GM19240 (cell line): ENCODE data around the gene REC114.
"Not testable (repeated sequence)": the region's sequence is repeated elsewhere in the genome, so short reads cannot be mapped to it uniquely, and the experiment has no call there.

Experiments
- DNase-seq: peaks from one replicate; pipeline ENCODE4 v3.0.0; 2011; ENCODE audit warnings: low spot score; ENCODE audit not compliant: insufficient read length

The REC114 gene

DNA sequence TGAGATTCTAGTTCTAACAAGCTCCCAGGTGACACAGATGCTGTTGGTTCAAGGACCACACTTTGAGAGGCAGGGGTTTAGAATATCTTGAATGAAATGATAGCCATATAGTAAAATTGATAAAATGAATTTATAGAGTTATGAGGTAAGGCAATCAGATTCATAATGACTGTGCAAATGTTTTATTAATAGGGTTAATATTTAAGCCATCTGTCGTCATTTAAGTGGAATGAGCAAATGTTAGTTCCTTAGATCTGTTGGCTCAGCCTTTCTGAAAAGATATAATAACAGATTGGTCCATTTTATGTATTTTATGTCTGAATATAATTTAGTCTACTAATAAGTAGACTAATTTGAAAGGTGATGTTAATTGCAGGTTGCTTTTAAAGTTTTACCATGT lies 12.9 kb downstream of the REC114 start:
- no peak for DNase-seq

DNA sequence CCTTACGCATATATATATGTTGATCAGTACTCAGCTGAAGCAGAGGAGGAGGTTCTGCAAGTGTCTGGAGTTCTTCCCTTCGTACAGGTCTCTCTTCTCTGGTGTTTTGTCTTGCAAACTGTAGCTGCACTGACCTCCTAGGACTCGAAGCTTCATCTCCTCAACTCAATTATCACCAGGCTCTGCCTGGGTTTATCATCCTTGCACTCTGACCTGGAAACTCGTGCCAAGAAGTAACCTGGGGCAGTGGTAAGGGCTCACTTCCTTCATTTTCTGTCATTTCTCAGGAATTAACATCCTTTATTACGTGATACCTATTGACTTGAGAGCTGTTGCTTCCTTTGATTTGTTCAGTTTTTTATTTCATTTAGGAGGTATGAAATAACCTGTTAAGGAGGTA lies 14.4 kb downstream of the REC114 start:
- no peak for DNase-seq

DNA sequence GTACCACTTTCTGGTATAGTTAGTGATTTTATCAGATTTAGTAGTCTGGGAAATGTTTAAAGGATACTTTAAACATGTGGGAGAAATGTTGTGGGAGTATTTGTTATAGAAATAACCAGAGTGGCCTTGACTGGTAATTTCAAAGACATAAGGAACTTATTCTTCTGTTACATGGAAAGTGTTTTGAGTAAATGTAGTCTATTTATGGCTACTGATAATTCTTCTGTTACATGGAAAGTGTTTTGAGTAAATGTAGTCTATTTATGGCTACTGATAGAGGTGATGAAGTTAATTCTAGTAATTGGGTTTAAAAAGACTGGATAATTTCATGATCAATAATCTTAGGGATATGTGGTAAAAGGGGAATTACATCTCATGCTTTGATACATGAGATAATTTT lies 17.7 kb downstream of the REC114 start:
- no peak for DNase-seq

DNA sequence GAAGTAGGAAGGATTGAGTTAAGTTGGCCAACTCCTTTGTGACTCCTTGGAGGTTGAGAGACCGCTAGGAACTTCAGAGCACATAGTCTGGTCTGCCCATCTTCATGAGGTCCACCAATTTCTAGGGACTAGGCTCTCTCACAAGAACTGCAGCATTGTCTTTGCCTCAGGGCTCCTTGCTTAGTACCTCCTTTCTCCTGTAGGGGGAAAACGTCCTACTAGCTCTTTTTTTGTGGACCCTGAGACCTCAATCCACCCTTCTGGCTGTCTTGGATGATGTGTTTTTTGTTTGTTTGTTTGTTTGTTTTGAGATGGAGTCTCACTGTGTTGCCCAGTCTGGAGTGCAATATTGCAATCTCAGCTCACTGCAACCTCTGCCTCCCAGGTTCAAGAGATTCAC lies 21.6 kb downstream of the REC114 start:
- no peak for DNase-seq

DNA sequence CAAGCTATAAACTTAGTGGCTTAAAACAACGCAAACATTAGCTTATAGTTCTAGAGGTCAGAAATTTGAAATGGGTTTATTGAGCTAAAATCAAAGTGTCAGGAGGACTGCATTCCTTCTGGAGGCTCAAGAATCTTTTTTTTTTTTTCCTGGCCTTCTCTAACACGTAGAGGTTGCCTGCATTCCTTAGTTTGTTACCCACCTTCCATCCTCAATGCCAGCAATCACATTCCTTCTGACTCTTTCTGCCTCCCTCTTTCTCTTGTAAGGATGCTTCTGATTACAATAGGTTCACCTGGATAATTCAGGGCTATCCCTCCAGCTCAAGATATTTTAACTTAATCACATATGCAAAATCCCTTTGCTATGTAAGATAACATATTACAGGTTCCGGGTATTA lies 24.8 kb downstream of the REC114 start:
- DNase-seq: no peak

DNA sequence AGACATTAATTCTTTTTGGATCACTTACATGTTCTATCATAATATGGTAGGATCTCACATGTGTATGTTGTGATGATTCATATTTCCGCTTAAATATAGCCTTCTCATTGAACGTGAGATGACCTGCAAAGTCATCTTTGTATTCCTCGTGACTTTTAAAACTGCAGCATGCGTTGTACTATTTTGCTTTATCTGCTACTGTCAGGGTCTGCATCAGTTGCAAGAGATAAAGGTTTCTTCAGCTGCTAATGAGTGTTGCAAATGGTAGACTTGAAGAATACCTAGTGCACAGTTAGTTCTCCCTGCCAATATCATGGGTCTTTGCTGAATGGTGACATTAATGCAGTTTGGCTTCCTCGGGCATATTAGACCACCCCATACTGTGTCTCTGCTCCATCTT lies 31.8 kb downstream of the REC114 start:
- DNase-seq: no peak

DNA sequence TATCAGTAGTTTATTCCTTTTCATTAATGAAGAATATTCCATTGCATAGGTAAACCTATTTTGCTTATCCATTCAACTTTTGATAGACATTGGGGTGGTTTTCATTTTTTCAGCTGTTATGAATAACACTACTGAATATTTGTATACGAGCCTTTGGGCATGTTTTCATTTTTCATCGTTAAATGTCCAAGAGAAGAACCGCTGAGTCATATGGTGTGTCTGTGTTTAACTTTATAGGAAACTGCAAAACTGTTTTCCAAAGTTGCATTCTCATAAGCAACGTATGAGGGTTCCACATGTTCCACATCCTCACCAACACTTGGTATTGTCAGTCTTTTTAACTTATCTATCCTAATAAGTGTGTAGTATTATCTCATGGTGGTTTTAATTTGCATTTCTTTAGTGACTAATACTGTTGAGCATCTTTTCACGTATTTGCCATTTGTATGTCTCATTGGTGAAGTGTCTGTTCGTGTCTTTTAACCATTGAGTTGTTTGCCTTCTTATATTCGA lies 33.8 kb downstream of the REC114 start:
- no peak for DNase-seq

DNA sequence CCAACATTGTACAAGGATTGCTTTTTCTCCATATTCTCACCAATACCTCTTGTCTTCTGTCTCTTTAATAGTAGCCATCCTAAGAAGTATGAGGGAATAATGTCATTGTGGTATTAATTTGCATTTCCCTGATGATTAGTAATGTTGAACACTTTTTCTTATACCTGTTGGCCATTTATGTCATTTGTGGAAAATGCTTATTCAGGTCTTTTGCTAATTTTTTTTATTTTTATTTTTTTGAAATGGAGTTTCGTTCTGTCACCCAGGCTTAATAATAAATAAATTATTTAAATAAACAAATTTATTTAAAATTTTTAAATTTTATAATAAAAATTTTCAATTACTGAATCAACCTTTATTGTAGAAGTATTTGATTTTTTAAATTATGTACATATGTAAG lies 37.1 kb downstream of the REC114 start:
- no peak for DNase-seq

DNA sequence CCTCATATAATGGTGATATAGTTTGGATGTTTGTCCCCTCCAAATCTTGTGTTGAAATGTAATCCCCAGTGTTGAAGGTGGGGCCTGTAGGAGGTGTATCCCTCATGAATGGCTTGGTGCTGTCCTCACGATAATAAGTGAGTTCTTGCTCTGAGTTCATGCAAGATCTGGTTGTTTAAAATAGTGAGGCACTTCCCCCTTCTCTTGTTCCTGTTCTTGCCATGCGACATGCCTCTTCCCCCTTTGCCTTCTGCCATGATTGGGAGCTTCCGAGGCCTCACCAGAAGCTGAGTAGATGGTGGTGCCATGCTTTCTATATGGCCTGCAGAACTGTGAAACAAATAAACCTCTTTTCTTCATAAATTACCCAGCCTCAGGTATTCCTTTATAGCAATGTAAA lies 39.2 kb downstream of the REC114 start:
- DNase-seq: no peak

DNA sequence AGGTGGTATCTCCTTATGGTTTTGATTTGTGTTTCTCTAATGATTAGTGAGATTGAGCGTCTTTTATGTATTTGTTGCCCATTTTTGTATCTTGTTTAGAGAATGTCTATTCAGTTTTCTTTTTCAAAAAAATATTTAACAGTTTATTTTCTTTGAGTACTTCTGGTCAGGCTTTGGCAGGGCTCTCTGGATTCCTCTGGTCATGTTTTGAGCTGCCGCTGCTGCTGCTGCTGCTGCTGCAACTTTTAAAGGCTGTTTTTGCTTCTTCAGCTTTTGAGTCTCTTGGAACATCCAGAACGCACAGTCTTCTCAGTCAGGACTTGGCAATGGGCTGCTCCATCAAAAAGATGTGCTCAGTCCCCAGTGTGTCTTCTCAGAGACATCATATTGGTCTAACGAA lies 40.1 kb downstream of the REC114 start:
- no peak for DNase-seq

DNA sequence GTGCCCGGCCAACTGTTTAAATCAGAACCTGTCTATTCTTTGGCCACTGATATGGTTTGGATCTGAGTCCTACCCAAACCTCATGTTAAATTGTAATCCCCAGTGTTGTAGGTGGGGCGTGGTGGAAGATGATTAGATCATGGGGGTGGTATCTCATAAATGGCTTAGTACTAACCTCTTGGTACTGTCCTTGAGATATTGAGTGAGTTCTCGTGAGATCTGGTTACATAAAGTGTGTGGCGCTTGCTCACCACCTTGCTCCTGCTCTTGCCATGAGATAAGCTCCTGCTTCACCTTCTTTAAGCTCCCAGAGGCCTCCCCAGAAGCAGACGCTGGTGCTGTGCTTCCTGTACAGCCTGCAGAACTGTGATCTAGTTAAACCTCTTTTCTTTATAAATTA lies 42.4 kb downstream of the REC114 start:
- no peak for DNase-seq

DNA sequence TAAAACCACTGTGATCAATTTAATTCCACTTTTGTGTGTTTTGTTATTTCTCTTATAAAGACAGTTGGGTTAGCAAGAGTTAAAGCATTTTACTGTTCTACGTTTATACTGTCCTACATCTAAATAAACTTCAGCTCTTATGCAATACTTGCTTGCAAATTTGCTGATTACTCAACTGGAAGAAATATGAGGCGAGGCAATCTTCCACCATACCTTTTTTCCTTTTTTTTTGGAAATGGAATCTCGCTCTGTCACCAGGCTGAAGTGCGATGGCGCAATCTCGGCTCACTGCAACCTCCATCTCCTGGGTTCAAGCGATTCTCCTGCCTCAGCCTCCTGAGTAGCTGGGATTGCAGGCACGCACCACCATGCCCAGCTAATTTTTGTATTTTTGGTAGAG lies 42.9 kb downstream of the REC114 start:
- not testable (repeated sequence) for DNase-seq

DNA sequence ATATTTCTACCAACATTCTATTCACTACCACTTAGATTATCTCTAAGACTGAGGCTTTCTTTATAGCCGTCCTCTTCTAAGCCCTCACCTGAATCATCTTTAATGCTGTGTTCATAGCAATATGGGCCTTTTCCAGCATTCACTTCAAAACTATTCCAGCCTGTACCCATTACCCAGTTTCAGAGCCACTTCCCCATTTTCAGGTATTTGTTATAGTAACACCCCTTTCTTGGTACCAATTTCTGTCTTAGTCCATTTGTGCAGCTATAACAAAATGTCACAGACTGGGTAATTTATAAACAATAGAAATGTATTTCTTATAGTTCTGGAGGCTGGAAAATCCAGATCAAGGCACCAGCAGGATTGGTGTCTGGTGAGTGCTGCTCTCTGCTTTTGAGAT lies 45.7 kb downstream of the REC114 start:
- DNase-seq: no peak

DNA sequence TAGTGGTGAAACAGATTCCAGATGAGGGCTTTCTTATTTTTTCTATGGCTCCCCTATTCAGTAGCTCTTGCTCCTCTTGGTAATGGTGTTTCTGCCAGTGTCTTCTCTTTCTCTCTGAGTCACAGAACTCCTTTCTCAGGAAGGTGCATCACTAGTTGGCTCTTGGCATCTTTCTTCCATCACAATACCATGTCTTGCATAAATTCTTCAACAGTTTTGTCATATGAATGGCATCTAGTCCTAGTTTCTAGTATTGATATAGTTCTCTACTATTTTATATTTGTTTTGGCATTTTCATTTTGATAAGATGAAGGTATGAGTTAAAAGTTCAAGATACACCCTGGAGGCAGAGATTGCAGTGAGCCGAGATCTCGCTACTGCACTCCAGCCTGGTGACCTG lies 51.0 kb downstream of the REC114 start:
- DNase-seq: no peak

DNA sequence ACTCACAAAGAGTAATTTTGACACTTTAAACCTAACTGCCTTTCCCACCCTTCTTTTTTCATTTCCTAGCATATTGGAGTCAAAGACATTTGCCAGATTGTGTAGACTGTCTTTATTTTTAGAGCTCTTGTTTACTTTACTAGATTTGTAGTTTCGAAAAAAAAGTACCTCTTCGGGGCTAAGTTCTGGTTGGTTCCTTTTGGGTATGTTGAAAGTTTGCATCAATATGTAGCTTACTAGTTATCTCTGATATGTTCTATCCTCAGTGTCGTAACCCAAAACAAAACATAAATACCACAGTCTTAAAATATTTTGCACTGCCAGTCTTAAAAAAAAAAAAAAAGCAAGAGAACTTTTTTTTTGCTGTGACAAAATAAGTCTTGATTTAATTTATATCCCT lies 52.2 kb downstream of the REC114 start:
- no peak for DNase-seq

DNA sequence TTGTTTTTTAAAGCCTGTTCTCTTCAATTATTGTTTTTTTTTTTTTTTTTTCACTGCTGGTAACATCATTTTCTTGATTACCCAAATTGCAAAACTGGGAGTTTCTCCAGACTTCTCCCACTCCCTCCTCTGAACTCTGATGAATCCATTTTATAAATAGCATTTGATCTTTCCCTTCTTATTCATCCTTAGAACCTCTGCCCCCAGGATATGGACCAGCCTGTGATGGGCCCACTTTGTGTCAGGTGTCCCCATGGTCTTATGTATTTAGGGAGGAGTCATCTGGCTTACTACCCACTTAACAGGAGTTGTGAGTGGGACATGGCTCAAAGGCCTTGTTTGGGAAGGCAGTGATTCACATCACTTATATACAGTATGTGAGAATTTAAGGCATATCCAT lies 57.7 kb downstream of the REC114 start:
- no peak for DNase-seq

DNA sequence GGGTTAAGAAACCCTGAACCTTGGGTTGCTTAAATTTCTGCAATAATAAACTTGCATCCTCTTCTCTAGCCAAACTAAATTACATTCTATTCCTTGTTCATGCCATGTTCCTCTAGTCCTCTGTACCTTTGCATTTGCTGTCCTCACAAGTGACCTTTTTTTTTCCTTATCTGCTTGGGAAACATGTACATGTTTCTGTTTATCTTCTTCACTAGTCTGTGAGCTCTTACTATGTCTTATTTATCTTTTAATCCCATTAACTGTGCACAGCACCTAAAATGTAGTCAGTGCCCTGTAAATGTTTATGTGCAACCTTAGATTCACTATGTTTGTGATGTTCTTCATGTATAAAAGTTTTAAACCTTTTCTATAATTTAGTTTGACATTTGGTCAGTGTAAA lies 61.9 kb downstream of the REC114 start:
- DNase-seq: no peak

DNA sequence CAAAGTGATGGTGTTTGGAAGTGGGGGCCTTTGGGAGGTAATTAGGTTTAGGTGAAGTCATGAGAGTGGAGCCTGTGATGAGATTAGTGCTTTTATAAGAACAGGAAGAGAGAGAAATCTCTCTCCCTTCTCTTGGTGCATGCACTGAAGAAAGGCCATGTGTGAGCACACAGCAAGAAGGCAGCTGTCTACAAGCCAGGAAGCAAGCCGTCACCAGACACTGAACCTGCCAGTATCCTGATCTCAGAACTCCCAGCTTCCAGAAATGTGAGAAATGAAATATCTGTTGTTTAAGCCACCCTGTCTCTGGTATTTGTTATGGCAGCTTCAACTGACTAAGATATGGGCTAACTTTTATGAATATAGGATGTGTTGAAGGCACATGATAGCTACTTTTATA lies 72.6 kb downstream of the REC114 start:
- no peak for DNase-seq

DNA sequence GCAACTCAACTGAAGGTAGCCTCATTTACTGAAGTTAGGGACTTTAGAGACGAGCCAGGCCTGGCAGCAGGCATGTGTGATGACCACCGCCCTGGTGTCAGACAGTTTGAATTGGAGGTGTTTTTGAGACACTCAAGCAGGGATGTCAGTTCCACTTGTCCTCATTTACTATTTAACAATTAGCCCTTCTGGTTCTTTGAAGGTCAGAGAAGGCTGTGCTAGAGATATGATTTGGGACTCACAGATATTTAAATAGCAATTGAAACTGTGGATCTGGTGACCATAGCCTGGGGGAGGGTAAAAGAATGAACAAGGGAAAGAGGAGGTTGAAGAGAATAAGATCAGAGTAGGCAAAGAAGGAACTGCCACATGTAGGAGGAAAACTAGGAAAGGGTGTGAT lies 74.6 kb downstream of the REC114 start:
- DNase-seq: no peak

DNA sequence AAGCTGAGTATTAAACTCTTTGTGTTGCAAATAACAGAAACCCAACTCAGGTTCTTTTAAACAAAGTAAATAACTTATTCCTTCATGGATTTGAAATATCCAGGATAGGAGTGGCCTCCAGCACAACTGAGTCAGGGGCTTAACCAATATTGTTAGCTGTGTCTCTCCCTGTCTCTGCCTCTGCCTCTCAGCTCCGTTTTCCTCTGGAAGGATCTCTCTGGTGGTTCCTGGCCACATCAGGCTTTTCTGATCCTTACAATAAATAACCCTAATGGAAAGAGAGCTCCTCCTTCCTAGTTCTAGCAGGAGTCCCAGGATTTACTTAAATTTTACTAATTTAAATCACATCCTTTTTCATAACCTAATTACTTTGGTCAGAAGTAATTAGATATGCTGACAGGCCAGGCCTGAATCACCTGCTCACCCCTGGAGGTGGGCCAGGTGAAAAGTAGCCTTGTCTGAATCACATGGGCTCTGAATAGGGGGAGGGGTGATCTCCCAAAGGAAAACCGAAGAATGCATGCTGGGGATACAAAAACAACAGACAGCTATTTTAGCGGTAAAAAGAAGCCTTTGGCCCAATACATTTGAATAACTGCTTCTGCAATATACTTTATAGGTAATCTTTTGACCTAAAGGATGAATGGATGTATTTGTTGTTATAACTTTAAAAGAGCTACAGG lies 75.4 kb downstream of the REC114 start:
- no peak for DNase-seq

DNA sequence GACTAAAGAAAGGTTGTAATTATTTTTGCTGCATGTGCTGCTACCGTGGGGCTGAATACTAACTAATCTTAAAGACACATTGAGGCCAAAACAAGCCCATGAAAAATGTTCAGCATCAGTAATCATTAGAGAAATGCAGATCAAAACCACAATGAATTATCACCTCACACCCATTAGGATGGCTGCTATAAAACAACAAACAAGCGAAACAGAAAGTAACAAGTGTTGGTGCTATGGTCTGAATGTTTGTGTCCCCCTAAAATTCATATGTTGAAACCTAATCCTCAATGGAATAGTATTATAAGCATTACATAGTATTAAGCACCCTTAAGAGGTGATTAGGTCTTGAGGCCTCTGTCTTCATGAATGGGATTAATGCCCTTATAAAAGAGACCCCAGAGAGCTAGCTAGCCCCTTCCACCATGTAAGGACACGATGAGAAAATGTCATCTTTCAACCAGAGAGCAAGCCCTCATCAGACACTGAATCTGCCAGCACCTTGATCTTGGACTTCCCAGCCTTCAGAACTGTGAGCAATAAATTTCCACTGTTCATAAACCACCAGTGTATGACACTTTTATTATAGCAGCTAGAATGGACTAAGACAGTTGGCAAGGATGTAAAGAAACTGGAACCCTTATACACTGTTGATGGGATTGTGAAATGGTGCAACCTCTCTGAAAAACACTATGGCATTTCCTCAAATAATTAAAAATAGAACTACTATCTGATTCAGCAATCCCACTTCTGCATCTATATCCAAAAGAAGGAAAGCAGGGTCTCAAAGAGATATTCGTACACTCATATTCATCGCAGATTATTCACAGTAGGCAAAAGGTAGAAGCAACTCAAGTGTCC lies 76.1 kb downstream of the REC114 start:
- DNase-seq: no peak

DNA sequence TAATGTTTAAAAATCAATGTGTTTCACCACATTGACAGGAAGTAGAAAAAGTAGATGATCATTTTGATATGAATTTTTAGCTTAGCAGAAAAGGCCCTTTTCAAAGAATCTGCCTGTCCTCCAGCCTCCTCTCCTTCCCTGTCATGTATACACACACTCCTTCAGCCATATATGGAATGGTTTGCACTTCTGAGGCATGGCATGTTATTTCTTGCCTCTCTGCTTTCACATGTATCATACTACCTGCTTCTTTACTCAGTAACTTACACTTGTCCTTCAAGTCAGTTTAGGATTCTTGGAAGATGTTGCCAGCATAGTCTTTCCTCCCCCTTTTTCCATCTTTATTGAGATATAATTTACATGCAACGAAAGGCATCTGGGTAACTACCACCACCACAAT lies 79.0 kb downstream of the REC114 start:
- no peak for DNase-seq

DNA sequence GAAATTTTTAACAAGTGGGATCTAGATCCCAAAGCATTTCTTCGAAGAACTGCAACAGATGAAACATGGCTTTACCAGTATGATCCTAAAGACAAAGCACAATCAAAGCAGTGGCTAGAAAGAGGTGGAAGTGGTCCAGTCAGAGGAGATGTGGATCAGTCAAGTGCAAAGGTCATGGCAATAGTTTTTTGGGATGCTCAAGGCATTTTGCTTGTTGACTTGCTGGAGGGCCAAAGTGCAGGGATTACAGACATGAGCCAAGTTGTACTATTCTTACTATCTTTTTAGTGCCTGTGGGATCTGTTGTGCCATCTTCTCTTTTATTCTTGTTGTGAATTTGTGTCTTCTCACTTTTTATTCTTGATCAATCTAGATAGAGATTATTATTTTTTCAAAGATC lies 82.0 kb downstream of the REC114 start:
- DNase-seq: no peak
